Measurements from ENCODE around the gene SYT7. TPM values are rescaled to one million over a fixed set of nuclear protein-coding genes. Genes with fewer than 3 reads are reported as not detected.

SYT7 gene
- total RNA-seq, 2 donors from 2014 or later, result 8.5 to 28.4 TPM

- no peaks in the 10 kb centered on the region for H3K4me1 ChIP-seq
- no peak overlapping the region for H3K4me3 ChIP-seq
- H3K9ac ChIP-seq (ENCODE audit: low read depth in 2 of 2, low read length in 2 of 2), result no peak overlapping the region
- H3K27ac ChIP-seq, result no peak overlapping the region
- no peaks in the 10 kb centered on the region for H3K9me3 ChIP-seq
- no peaks in the 10 kb centered on the region for H3K27me3 ChIP-seq
- no peaks in the 10 kb centered on the region for H3K36me3 ChIP-seq
- no peak for DNase-seq
- intact Hi-C loops (cut with DNase I), result loop anchor here (2.0 to 5.0 kb wide), 2 partner anchors 40 to 161 kb away; no protein-coding TSS in a partner anchor
- TF ChIP-seq CTCF (IDR thresholded peaks at IDR 0.05), result no peak
These were observed 104.5 kb downstream of the SYT7 start for GRCh38 chr11:61476371-61476770.

GRCh38 chr11:61475433-61475832, 105.4 kb downstream of the SYT7 start:
- TF ChIP-seq CTCF (IDR thresholded peaks at IDR 0.05), result no peak
- intact Hi-C loops (cut with DNase I), result loop anchor here (5.0 kb wide), 1 partner anchor 162 kb away; no protein-coding TSS in a partner anchor
- no peak overlapping the region for H3K4me3 ChIP-seq
- no peak for DNase-seq
- H3K9me3 ChIP-seq, result no peaks in the 10 kb centered on the region
- H3K36me3 ChIP-seq, result no peaks in the 10 kb centered on the region
- no peaks in the 10 kb centered on the region for H3K4me1 ChIP-seq
- no peak overlapping the region for H3K27ac ChIP-seq
- no peak overlapping the region for H3K9ac ChIP-seq (ENCODE audit: low read depth in 2 of 2, low read length in 2 of 2)
- no peaks in the 10 kb centered on the region for H3K27me3 ChIP-seq

- H3K27me3 ChIP-seq, result no peaks in the 10 kb centered on the region
- H3K27ac ChIP-seq, result no peak overlapping the region
- no peak overlapping the region for H3K4me3 ChIP-seq
- TF ChIP-seq CTCF (IDR thresholded peaks at IDR 0.05), result no peak
- no peak overlapping the region for H3K9ac ChIP-seq (ENCODE audit: low read depth in 2 of 2, low read length in 2 of 2)
- no peaks in the 10 kb centered on the region for H3K9me3 ChIP-seq
- intact Hi-C loops (cut with DNase I), result no loop called here
- no peak for DNase-seq
- H3K4me1 ChIP-seq, result no peaks in the 10 kb centered on the region
- H3K36me3 ChIP-seq, result no peaks in the 10 kb centered on the region
These were observed 106.7 kb downstream of the SYT7 start for GRCh38 chr11:61474013-61474643.

GRCh38 chr11:61473370-61474012, 107.4 kb downstream of the SYT7 start:
- H3K27ac ChIP-seq, result no peak overlapping the region

GRCh38 chr11:61472868-61473267, 108.0 kb downstream of the SYT7 start:
- H3K4me1 ChIP-seq, result no peaks in the 10 kb centered on the region
- no peak overlapping the region for H3K4me3 ChIP-seq
- H3K27me3 ChIP-seq, result no peaks in the 10 kb centered on the region
- H3K36me3 ChIP-seq, result no peaks in the 10 kb centered on the region
- no peak for DNase-seq
- H3K9ac ChIP-seq (ENCODE audit: low read depth in 2 of 2, low read length in 2 of 2), result no peak overlapping the region
- TF ChIP-seq CTCF (IDR thresholded peaks at IDR 0.05), result no peak
- no peaks in the 10 kb centered on the region for H3K9me3 ChIP-seq
- intact Hi-C loops (cut with DNase I), result no loop called here
- H3K27ac ChIP-seq, result no peak overlapping the region

More at GRCh38 chr11:61473370-61474012, 107.4 kb downstream of the SYT7 start:
- no peak for TF ChIP-seq CTCF (IDR thresholded peaks at IDR 0.05)
- intact Hi-C loops (cut with DNase I), result no loop called here
- Histone ChIP-seq H3K36me3 (no peaks in the 10 kb centered on the region), H3K27me3 (no peaks in the 10 kb centered on the region), H3K4me3 (no peak overlapping the region), H3K9ac (ENCODE audit: low read depth in 2 of 2, low read length in 2 of 2) (no peak overlapping the region), H3K9me3 (no peaks in the 10 kb centered on the region), H3K4me1 (no peaks in the 10 kb centered on the region)
- DNase-seq, result peak; percentile 31
